HL-60/S4 treated with retinoic acid at 250 ng/mL for 4 days and 3 days (cell line): ENCODE measurements around the gene TRHDE.

Source experiments
- in situ Hi-C: fragments of 300-500 bp; cut with MboI; formaldehyde crosslinking; loops from 2 replicates; pipeline ENCODE4 v1.7.0; 2022; ENCODE audit warnings: low sequenced_read_pairs

The TRHDE gene

GRCh38 chr12:72273851-72274351 is 1.7 kb downstream of the TRHDE start:
- in situ Hi-C loops: no loop called here

- in situ Hi-C loops: no loop called here
Measured at GRCh38 chr12:72274931-72275330, 2.8 kb downstream of the TRHDE start.

- in situ Hi-C loops: no loop called here
Measured at GRCh38 chr12:72275526-72275925, 3.4 kb downstream of the TRHDE start.

- in situ Hi-C loops: no loop called here
Measured at GRCh38 chr12:72276181-72276805, 4.1 kb downstream of the TRHDE start.

GRCh38 chr12:72277415-72277814 is 5.2 kb downstream of the TRHDE start:
- in situ Hi-C loops: no loop called here

GRCh38 chr12:72278894-72279293 is 6.7 kb downstream of the TRHDE start:
- in situ Hi-C loops: no loop called here

- in situ Hi-C loops: no loop called here
Measured at GRCh38 chr12:72281126-72281525, 9.0 kb downstream of the TRHDE start.

- in situ Hi-C loops: no loop called here
Measured at GRCh38 chr12:72282721-72283120, 10.6 kb downstream of the TRHDE start.

- in situ Hi-C loops: no loop called here
Measured at GRCh38 chr12:72285861-72286260, 13.7 kb downstream of the TRHDE start.

GRCh38 chr12:72286526-72286925 is 14.4 kb downstream of the TRHDE start:
- in situ Hi-C loops: no loop called here

GRCh38 chr12:72288436-72288835 is 16.3 kb downstream of the TRHDE start:
- in situ Hi-C loops: no loop called here

GRCh38 chr12:72288911-72289310 is 16.7 kb downstream of the TRHDE start:
- in situ Hi-C loops: no loop called here

- in situ Hi-C loops: no loop called here
Measured at GRCh38 chr12:72289633-72290032, 17.5 kb downstream of the TRHDE start.

GRCh38 chr12:72291175-72291574 is 19.0 kb downstream of the TRHDE start:
- in situ Hi-C loops: no loop called here

- in situ Hi-C loops: no loop called here
Measured at GRCh38 chr12:72293701-72294100, 21.5 kb downstream of the TRHDE start.

- in situ Hi-C loops: no loop called here
Measured at GRCh38 chr12:72295101-72295500, 22.9 kb downstream of the TRHDE start.

- in situ Hi-C loops: no loop called here
Measured at GRCh38 chr12:72295744-72296143, 23.6 kb downstream of the TRHDE start.

- in situ Hi-C loops: no loop called here
Measured at GRCh38 chr12:72296389-72296788, 24.2 kb downstream of the TRHDE start.

GRCh38 chr12:72297666-72298065 is 25.5 kb downstream of the TRHDE start:
- in situ Hi-C loops: no loop called here

- in situ Hi-C loops: no loop called here
Measured at GRCh38 chr12:72300728-72301127, 28.6 kb downstream of the TRHDE start.

- in situ Hi-C loops: no loop called here
Measured at GRCh38 chr12:72304751-72305150, 32.6 kb downstream of the TRHDE start.

GRCh38 chr12:72307229-72307628 is 35.1 kb downstream of the TRHDE start:
- in situ Hi-C loops: no loop called here

- in situ Hi-C loops: no loop called here
Measured at GRCh38 chr12:72311946-72312345, 39.8 kb downstream of the TRHDE start.
